ENCODE results near the gene TRO. TPM values are rescaled to one million over a fixed set of nuclear protein-coding genes. Genes with fewer than 3 reads are reported as not detected.

TRO gene
- total RNA-seq, 2 donors from 2014 or later, result 24.1 to 28.0 TPM

- WGBS, 2 donors, result 67% methylated on average over 6 of the region's 6 CpGs; no CpG with 5 or more reads in 1 of the 2 donors
- H3K27me3 ChIP-seq, result no peaks in the 10 kb centered on the region
- H3K27ac ChIP-seq, result no peak overlapping the region
- ATAC-seq, result no peak
- no peak overlapping the region for H3K4me3 ChIP-seq
- H3K9me3 ChIP-seq, result no peaks in the 10 kb centered on the region
- DNase-seq, result no peak
- TF ChIP-seq CTCF (IDR thresholded peaks at IDR 0.05), result no peak
- TF ChIP-seq POLR2A (IDR thresholded peaks at IDR 0.05), result no peak
- H3K36me3 ChIP-seq (replicated peaks in 1 of 2; ENCODE audit: insufficient read depth in 1 of 2, low read depth in 2 of 2), result no peaks in the 10 kb centered on the region
- H3K4me1 ChIP-seq, result no peaks in the 10 kb centered on the region
- intact Hi-C loops (cut with DNase I), result no loop called here
Observed at GRCh38 chrX:54934058-54934457, 13.4 kb downstream of the TRO start.

- Histone ChIP-seq H3K27me3 (no peaks in the 10 kb centered on the region), H3K27ac (no peak overlapping the region), H3K4me3 (no peak overlapping the region), H3K36me3 (replicated peaks in 1 of 2; ENCODE audit: insufficient read depth in 1 of 2, low read depth in 2 of 2) (no peaks in the 10 kb centered on the region), H3K9me3 (no peaks in the 10 kb centered on the region), H3K4me1 (no peaks in the 10 kb centered on the region)
- no peak for ATAC-seq
- intact Hi-C loops (cut with DNase I), result no loop called here
- WGBS, 2 donors, result 60% methylated on average over 1 of the region's 3 CpGs; no CpG with 5 or more reads in 1 of the 2 donors
- TF ChIP-seq CTCF (IDR thresholded peaks at IDR 0.05), result no peak
- no peak for TF ChIP-seq POLR2A (IDR thresholded peaks at IDR 0.05)
- no peak for DNase-seq
Observed at GRCh38 chrX:54934890-54935289, 14.3 kb downstream of the TRO start.

DNA sequence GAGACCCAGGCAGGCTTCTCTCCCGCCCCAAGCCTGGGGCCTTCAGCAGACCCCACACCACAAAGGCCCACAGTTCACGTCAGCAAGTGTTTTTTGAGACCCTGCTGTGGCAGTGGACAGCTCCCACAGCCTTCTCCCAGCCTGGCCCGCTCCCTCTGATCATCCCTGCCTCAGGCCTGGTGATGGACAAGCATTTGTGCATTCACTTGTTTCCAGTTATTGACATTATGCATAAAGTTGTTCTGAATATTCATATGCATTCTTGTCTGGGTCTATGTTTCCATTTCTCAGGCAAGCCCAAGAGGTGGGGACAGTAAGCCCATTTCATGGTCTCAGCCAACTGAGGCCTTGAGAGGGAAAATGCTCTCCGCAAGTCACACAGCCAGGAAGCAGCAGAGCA lies 14.7 kb downstream of the TRO start:
- no peaks in the 10 kb centered on the region for H3K27me3 ChIP-seq
- no peak for ATAC-seq
- H3K9me3 ChIP-seq, result no peaks in the 10 kb centered on the region
- no peaks in the 10 kb centered on the region for H3K4me1 ChIP-seq
- WGBS, 2 donors, result 92% methylated on average over 4 of the region's 4 CpGs; no CpG with 5 or more reads in 1 of the 2 donors
- no peak overlapping the region for H3K4me3 ChIP-seq
- H3K27ac ChIP-seq, result no peak overlapping the region
- TF ChIP-seq POLR2A (IDR thresholded peaks at IDR 0.05) (no peak), CTCF (IDR thresholded peaks at IDR 0.05) (no peak)
- DNase-seq, result no peak
- intact Hi-C loops (cut with DNase I), result no loop called here
- no peaks in the 10 kb centered on the region for H3K36me3 ChIP-seq (replicated peaks in 1 of 2; ENCODE audit: insufficient read depth in 1 of 2, low read depth in 2 of 2)

- TF ChIP-seq POLR2A (IDR thresholded peaks at IDR 0.05), result no peak
- TF ChIP-seq CTCF (IDR thresholded peaks at IDR 0.05), result no peak
Observed at GRCh38 chrX:54937416-54937815, 16.8 kb downstream of the TRO start.

DNA sequence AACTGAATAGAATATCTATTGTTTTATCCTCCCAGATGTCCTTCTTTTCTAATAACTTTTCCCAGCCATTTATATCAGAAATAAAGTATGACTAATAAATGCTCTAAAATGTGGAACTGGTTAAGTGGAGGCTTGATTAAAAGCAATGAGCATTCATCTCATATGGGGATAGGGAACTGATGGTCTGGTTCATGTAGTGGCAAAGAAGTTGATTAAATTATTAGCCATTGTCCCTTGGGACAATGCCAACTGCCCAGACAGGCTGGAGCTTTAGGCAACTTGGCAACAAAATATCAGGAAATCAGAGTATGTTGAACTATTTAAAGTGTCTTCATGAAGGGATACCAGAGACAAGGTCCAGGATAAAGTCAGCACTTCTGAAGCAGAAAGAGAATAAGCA lies 24.2 kb downstream of the TRO start:
- Histone ChIP-seq H3K27me3 (no peaks in the 10 kb centered on the region), H3K27ac (no peak overlapping the region), H3K4me1 (no peaks in the 10 kb centered on the region), H3K4me3 (no peak overlapping the region), H3K36me3 (replicated peaks in 1 of 2; ENCODE audit: insufficient read depth in 1 of 2, low read depth in 2 of 2) (no peaks in the 10 kb centered on the region), H3K9me3 (no peaks in the 10 kb centered on the region)
- DNase-seq, result no peak
- no peak for ATAC-seq
- intact Hi-C loops (cut with DNase I), result no loop called here
- no peak for TF ChIP-seq POLR2A (IDR thresholded peaks at IDR 0.05)
- TF ChIP-seq CTCF (IDR thresholded peaks at IDR 0.05), result no peak

More at GRCh38 chrX:54937416-54937815, 16.8 kb downstream of the TRO start:
- WGBS, 2 donors, result 74 to 96% methylated on average over 3 to 4 of the region's 4 CpGs
- H3K27me3 ChIP-seq, result no peaks in the 10 kb centered on the region
- H3K27ac ChIP-seq, result no peak overlapping the region
- H3K4me1 ChIP-seq, result no peaks in the 10 kb centered on the region
- ATAC-seq, result no peak
- no peak for DNase-seq
- no peaks in the 10 kb centered on the region for H3K9me3 ChIP-seq
- intact Hi-C loops (cut with DNase I), result no loop called here
- no peaks in the 10 kb centered on the region for H3K36me3 ChIP-seq (replicated peaks in 1 of 2; ENCODE audit: insufficient read depth in 1 of 2, low read depth in 2 of 2)
- no peak overlapping the region for H3K4me3 ChIP-seq
